DOHH2 (cell line): ENCODE data around the gene FTSJ1.

Source experiments
- EZH2phosphoT487 ChIP-seq: fragments of 200-600 bp; sonication (generic); IDR thresholded peaks from 2 replicates; pipeline ENCODE4 v1.6.1; 2017; ENCODE audit warnings: borderline replicate concordance, mild to moderate bottlenecking, antibody characterized with exemption, low read length, moderate library complexity, mixed read lengths
- TF ChIP-seq, protein P1 (sequence below): fragments of 200-600 bp; sonication (generic); IDR thresholded peaks from one replicate; pipeline ENCODE4 v1.5.1; 2014; ENCODE audit warnings: antibody characterized with exemption, mild to moderate bottlenecking, low read depth, low read length; ENCODE audit not compliant: poor library complexity, severe bottlenecking

DNA sequence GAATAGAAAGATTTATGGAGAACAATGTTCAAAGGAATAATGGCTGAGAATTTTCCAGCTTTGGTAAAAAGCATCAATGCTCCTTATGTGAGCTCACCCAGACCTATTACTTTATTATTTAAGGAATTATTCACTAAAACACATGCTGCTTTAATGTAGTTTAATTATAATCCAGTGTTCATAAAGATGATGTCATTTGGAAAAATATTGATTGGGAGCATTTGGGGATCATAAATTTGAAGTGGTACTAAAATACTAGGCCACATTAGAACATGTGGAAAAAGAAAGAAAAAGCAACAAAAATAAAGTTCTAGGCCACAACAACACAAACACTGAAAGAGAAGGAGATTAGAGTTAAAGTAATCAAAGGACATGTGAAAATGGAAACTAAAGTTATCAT, 25.9 kb upstream of the FTSJ1 start:
- TF ChIP-seq, protein P1, sequence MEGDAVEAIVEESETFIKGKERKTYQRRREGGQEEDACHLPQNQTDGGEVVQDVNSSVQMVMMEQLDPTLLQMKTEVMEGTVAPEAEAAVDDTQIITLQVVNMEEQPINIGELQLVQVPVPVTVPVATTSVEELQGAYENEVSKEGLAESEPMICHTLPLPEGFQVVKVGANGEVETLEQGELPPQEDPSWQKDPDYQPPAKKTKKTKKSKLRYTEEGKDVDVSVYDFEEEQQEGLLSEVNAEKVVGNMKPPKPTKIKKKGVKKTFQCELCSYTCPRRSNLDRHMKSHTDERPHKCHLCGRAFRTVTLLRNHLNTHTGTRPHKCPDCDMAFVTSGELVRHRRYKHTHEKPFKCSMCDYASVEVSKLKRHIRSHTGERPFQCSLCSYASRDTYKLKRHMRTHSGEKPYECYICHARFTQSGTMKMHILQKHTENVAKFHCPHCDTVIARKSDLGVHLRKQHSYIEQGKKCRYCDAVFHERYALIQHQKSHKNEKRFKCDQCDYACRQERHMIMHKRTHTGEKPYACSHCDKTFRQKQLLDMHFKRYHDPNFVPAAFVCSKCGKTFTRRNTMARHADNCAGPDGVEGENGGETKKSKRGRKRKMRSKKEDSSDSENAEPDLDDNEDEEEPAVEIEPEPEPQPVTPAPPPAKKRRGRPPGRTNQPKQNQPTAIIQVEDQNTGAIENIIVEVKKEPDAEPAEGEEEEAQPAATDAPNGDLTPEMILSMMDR, result no peak
- no peak for TF ChIP-seq EZH2phosphoT487
